ENCODE measurements around the gene PLEKHA6.

Gene PLEKHA6

GRCh38 chr1:204282761-204283221 is 76.9 kb downstream of the PLEKHA6 start:
- no peak for DNase-seq

GRCh38 chr1:204280099-204280961 is 79.4 kb downstream of the PLEKHA6 start:
- no peak for DNase-seq

DNA sequence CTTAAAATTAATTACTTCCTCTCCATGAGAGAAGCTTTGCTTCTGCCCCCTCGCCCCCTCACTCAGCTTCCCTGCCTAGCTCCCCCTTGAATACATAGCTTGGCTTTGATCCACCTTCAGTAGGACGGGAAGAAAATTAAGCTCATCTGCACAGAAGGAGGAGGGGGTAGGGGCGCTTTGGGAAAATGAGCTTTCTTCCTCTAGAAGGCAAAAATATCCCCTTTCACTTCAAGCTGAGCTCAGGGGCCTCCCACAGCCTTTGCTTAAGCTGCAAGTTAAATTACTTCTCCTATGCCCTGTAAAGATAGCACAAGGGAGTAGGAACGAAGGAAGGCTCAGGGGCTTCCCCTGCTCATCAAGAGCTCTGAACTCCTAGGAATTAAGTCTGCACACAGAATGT is 80.8 kb downstream of the PLEKHA6 start:
- no peak for DNase-seq

DNA sequence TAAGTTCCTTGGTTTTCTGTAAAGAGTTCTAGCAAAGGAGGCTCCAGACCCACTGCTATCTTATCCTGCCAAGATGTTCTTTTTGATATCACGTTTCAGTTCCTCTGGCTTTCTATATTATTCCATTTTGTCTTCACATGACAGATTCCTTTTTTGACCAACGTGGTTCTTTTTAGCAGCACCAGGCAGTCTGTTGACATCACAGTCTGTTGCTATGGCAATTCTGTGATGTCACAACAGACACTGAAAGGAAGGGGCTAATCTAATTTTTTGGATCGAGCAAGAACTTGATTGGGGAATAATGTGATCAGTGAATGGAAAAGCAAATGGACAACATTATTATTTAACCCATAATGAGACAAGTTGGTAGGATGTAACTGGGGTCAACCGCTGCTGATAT is 81.5 kb downstream of the PLEKHA6 start:
- DNase-seq = no peak

GRCh38 chr1:204277563-204278219 is 82.0 kb downstream of the PLEKHA6 start:
- DNase-seq = no peak

GRCh38 chr1:204275695-204276370 is 83.9 kb downstream of the PLEKHA6 start:
- no peak for DNase-seq

GRCh38 chr1:204274446-204274845 is 85.3 kb downstream of the PLEKHA6 start:
- DNase-seq = no peak

DNA sequence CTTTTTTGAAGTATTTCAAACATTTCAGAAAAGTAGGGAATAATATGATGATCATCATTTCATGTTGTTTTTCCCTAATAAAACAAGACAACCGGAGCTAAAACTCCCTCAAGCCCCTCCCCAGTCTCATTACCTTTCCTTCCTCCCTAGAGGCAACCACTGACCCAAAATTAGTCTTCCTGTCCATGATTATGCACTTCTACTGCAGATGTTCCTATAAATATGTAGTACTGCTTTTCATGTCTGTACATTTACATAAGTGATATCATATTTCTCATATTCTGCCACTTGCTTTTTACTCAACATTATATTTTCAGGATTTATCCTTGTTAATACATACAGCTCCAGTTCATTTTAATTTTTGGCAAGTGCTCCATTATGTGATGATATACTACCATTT is 87.2 kb downstream of the PLEKHA6 start:
- no peak for DNase-seq

GRCh38 chr1:204271970-204272369 is 87.8 kb downstream of the PLEKHA6 start:
- DNase-seq = no peak

DNA sequence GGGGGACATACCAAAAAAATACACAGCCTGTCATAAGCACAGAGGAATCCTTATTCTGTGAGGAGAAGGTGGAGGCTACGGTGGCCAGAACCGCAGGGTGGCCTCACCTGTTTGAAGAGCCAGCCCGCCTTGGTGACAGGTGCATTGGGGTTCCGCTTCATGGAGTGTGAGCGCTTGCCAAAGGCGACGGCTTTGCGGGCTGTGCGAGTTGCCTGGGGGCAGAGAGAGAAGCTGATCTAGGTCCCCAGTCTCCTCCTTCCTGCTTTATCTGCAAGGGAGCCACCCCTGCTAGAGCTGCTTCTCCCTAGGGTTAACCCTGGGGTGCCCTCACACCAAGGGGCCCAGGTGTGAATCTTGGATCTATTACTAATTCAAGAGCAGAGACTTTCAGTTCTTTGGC is 91.6 kb downstream of the PLEKHA6 start:
- DNase-seq = no peak

DNA sequence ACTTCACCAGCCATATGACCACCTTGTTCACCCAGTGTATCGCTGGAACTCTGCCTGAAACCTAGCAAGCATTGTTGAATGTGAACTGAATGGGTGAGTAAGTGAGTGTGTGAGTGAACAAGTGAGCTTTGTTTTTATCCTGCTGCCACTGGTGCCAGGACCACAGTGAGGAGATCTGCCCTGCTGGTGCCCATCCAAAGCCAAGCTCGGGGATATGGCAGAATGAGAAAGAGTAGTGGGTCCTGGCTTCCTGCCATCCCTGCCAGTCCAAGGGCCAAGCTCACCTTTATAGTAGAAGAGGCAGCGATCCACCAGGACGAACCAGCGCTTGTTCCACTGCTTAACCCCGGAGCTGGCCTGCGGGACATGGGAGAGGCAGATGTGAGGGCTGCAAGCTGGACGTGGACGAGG is 92.5 kb downstream of the PLEKHA6 start:
- DNase-seq = no peak

DNA sequence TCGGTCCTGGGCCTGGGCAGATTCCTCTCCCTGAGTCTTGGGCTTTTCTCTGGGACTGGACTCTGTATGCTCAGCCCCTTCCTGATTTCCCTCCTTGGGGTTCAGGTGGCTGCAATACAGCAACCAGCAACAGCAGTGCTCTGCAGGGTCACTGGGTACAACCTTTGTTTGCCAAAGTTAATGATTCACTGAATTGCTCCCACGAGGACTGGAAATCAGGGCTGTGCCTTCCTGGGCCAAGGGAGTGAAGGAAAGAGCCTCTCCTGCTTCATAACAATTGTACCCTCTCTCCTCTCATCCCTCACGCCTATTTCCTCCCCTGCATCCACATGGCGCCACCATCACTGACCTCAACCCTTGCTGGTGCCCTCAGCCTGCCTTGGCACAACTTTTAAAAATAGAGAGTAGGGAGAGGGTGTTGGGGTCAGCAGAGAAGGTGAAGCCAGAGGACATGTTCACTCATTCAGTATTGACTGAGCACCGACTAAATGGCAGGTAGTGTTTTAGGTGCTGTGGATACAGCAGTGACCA is 93.2 kb downstream of the PLEKHA6 start:
- DNase-seq = no peak

DNA sequence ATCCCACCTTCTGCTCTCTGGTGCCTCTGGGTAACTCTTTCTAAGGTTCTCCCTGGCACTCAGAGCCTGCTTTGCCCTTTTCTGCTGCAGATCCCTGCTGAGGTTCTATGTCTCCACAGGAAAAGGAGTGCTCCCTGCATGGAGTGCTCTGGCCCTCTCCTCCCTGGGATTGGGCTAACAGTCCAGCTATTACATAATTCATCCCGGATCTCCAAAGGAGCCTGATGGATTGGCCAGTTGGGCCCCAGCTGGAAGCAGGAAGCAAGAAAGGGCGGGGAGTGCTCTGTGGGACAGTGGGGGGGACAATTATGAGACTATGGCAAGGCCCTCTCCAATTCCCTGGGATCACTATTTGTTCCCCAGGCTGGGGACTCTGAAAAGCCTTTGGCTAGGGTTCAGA is 94.1 kb downstream of the PLEKHA6 start:
- DNase-seq = no peak

DNA sequence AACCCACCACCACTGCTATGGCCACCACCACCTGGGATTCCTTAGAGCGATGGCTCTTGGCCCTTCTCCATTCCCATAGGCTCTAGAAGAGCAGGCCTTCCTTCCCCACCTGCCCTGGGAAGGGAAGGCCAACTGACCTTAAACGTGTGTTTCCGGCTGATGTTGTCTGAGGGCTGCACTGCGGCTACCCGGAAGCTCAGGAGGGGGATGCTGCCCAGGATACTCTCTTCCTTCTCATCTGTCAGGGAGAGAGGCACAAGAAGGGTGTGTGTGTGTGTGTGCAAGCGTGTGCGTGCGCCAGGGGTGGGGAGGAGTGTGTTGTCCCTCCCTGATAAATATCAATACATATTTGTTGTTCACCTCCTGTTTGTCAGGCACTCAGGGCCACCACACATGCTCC is 94.9 kb downstream of the PLEKHA6 start:
- no peak for DNase-seq

DNA sequence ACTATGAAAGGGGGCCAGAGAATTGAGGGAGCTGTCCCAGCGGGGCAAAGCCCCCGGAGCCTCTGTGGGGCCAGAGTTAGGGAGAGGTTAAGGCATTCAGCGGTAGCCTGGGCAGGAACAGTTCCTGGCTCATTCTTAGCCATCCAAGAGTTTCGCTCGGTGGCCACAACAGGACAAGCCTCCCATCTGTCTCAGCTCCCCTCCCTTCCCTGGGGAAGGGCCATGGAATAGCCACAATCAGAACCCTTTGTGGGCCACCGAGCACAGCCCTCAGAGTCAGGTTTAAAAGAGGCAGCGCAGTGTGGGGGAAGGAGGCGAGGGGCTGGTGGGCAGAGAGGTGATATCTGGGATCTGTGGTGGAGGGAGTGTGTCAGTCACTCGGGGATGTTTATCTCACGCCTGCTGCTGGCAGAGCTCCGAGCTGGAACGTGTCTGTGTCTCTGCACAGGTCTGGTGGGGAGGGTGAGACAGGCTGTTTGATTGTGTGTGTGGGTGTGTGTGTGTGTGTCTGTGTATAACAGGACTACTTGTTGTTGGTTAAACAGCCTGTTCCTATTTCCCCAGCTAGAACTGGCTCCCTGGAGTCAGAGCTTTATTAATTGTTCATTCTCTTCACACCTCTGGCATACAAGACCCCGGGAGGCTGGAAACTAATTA is 96.3 kb downstream of the PLEKHA6 start:
- DNase-seq = no peak

- DNase-seq = no peak
Measured at GRCh38 chr1:204262506-204263253, 97.0 kb downstream of the PLEKHA6 start.

- DNase-seq = no peak
Measured at GRCh38 chr1:204261746-204262505, 97.8 kb downstream of the PLEKHA6 start.

GRCh38 chr1:204261266-204261665 is 98.5 kb downstream of the PLEKHA6 start:
- DNase-seq = no peak

DNA sequence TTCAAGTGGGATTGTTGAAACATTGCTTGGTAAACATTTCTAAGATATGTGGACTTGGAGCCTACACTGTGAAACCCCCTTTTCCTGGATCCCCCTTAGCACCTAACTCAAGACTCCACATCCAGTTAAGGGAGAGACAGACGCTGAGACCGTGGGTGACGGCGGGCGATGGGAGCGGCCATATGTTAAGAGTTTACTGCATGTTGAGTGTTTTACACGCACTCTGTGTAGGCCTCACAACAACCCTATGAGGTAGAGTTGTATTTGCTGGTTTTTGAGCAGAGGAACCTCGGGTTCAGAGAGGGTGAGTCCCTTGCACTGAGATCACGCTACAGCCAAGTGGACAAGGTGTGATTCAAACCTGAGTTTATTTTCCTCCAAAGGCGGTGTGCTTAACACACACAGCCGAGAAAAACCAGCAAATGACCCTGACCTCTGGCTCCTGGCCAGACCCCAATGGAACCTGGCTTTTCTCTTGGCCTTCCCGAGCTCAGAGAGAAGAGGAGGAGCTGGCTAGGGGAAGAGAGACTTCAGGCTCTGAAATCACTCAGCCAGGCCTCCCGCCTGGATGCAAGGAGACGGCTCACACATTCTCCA is 99.0 kb downstream of the PLEKHA6 start:
- no peak for DNase-seq

DNA sequence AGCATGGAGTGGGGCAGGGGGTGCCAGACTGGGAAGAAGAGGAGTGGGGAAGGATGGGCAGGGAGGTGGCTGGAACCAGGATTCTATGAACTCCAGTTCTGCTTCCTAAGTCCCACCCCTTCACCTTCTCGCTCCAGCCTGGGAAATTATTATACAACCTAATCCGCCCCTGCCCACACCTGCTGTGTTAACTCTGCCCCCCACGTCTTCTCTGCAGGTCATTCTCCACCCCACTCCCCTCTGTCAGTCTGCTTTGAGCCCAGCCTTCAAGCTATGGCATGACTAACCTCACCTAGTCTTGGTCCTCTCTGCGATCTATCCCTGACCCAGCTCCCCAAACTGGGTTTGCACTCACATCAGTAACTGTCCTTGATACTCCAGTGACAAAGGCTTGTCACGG is 99.9 kb downstream of the PLEKHA6 start:
- DNase-seq = no peak

- DNase-seq = no peak
Measured at GRCh38 chr1:204259196-204259595, 100.5 kb downstream of the PLEKHA6 start.
